GM04504 (cell line): ENCODE data around the gene NACC2.
"Not testable (repeated sequence)": the region's sequence is repeated elsewhere in the genome, so short reads cannot be mapped to it uniquely, and the experiment has no call there.

Experiments used
- DNase-seq: peaks from one replicate; pipeline ENCODE4 v3.0.0-alpha.2; 2012; ENCODE audit warnings: low read depth

The NACC2 gene

GRCh38 chr9:136110082-136111061, 15.3 kb upstream of the NACC2 start:
- no peak for DNase-seq

DNA sequence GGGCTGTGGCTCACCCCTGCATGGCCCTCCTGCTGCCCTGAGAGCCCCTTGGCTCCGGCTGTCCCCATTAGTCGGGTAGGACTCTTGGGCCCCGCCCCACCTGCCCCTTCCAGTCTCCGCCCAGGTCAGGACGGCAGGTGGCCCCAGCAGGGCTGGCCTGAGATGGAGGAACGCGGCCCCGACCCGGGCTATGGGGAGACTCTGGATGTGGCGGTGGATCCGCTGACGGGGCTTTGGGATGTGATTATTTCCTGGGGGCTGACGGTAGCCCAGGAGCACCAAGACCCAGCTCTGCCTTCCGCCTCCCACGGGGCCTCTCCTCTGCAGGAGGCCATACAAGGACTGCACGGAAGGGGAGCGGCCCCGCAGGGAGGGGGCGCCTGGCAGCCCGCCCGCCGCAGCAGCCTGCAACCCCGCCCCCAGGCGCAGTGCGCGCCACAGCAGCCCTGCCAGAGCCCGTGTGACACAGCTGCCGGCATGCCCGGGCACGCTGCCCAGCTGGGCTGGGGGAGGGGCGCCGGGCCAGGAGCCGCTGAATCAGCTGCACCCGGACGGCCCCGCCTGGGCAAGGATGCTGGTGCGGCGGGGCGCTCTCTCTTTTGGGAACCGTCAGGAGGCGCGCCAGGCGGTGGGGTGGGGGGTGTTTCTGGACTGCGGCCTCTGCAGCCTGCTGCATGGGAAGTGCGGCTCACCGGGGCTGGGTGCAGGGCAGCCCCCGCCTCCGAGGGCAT, 14.4 kb upstream of the NACC2 start:
- DNase-seq = peak; percentile 76

- no peak for DNase-seq
These were observed 13.7 kb upstream of the NACC2 start for GRCh38 chr9:136108648-136109266.

DNA sequence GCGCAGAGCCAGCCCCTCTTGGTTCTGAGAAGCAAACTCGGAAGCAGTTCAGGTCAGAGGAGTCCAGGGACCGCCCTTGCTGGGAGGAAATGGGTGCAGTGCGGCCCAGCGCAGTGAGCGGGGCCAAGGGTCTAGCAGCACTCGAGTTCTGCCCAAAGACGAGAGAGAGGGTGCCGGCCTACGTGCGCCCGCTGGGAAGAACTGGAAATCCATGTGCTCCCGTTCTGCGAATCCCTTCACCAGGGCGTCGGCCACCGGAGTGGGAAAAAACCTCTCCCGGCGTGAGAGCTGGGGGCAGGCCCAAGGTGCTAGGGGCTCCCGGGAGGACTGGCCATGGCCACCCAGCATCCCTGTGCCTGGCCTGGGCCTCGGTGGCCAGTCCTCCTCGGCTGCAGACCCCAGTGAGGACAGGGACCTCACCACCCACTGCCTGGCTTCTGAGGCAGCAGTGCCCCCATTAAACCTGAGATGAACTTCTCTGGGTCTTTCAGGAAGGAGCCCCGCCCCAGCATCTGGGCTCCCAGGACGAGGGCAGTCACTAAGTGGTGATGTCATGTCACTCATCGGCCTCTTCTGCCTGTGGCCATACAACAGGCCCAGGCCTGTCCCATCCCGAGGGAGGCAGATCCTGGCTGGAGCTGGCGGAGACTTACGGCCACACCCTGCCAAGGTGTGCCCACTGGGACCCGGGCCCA, 13.0 kb upstream of the NACC2 start:
- DNase-seq = no peak

- DNase-seq = no peak
These were observed 12.3 kb upstream of the NACC2 start for GRCh38 chr9:136107155-136107952.

- DNase-seq = no peak
These were observed 10.5 kb upstream of the NACC2 start for GRCh38 chr9:136105398-136106135.

GRCh38 chr9:136104916-136105315, 9.8 kb upstream of the NACC2 start:
- DNase-seq = no peak

- no peak for DNase-seq
These were observed 9.4 kb upstream of the NACC2 start for GRCh38 chr9:136104488-136104800.

- DNase-seq = no peak
These were observed 8.8 kb upstream of the NACC2 start for GRCh38 chr9:136103651-136104487.

DNA sequence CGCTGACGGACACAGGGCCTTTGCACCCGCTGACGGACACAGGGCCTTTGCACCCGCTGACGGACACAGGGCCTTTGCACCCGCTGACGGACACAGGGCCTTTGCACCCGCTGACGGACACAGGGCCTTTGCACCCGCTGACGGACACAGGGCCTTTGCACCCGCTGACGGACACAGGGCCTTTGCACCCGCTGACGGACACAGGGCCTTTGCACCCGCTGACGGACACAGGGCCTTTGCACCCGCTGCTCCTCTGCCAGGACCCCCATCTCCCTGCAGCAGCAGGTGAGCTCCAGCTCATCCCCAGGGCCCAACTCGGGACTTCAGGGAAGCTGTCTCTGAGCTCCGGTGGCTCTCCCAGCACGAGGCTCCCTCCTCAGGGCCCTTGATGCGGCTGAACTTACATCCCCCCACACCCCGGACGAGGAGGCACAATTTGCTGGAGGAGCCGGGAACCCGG, 6.6 kb upstream of the NACC2 start:
- DNase-seq = not testable (repeated sequence)

DNA sequence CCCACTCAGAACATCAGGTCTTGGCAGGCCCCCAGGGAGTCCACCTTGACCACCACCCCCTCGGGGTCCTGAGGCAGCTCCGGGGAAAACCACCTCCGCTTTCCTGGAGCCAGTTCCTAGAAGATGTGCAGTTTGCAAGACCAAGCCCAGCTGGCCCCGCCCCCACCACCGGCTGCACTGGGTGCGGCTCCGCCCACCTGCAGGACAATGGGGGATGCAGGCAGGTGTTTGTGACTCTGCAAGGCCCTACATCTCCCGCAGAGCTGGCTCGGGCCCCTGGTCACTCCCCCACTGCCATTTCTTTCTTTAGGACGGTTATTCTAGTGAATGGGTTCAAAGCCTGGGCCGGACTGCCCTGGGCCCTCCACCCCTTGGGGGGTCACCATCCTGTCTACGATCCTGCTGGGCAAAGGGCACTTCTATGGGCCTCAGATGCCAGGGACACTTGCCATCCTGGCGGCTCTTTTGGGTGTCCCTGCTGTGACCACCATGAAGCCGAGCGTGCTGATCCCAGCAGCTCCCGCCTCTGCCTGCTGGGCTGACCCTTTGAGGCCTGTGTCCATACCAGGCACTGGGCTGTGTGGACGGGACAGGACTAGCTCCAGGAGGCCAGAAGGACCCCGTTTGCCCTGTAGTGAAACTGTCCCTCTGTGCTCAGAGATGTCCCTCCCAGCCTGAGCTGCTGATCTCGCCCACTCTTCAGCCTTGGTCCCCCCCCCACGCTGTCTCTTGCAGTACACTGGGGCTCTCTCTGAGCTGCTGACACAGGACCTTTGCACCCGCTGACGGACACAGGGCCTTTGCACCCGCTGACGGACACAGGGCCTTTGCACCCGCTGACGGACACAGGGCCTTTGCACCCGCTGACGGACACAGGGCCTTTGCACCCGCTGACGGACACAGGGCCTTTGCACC, 5.9 kb upstream of the NACC2 start:
- no peak for DNase-seq

- no peak for DNase-seq
These were observed 4.5 kb upstream of the NACC2 start for GRCh38 chr9:136099542-136099941.

DNA sequence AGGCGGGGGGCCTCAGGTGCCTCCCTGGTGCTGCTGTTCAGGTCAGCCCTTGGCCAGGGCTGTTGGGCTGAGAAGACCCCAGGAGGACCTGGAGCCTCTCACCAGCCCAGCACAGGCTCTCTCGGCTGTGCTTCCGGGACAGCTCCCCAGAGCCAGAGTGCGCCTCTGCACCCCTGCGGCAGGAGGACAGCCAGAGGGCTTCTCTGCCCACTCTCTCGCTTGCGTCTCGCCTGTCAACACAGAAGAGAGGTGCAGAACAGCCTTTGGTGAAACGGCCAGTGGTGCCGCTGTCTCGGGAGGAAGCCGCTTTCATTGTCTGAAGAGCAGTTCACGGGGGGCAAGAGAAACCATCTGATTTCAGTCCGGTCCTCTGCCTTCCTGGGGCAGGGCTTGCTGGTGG, 3.8 kb upstream of the NACC2 start:
- DNase-seq = no peak

- DNase-seq = no peak
These were observed 3.1 kb upstream of the NACC2 start for GRCh38 chr9:136098210-136098609.

DNA sequence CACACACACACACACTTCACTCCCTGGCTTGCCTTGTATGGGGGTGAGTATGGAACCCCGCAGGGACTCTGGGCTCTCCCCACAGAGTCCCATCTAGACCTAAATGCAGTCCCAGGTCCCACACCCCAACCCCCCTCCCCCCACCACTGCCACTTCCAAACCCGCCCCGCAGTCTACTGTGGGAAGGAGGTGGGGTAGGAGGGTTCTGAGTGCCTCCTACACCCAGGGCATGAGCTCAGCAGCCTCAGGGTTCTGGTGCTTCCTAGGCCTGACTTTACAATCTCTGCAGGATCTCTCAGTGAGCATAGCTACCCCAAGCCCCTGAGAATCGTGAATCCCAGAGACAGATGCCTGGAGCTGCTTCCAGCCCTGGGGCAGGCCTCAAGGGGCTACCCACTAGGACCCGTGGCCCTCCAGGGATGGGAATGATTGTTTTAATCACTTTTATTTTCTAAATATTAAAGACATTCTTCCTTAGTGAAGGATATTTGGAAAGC, 1.5 kb upstream of the NACC2 start:
- DNase-seq = no peak

- no peak for DNase-seq
These were observed 851 bp downstream of the NACC2 start for GRCh38 chr9:136093995-136094881.

GRCh38 chr9:136093346-136093986, 1.6 kb downstream of the NACC2 start:
- no peak for DNase-seq
